HG03342 (cell line): ENCODE results near the gene PCSK5.
A peak's percentile ranks its signal among the peaks of the same experiment; 100 is the strongest.
"Not testable (repeated sequence)": the region's sequence is repeated elsewhere in the genome, so short reads cannot be mapped to it uniquely, and the experiment has no call there.

Experiments
- ATAC-seq: cut with Tn5 transposase; IDR thresholded peaks from one replicate; pipeline ENCODE4 v1.9.1; 2021; ENCODE audit warnings: mild to moderate bottlenecking, moderate library complexity; ENCODE audit not compliant: unreplicated experiment

The PCSK5 gene

GRCh38 chr9:76296561-76297310 is 406.3 kb downstream of the PCSK5 start:
- no peak for ATAC-seq

- ATAC-seq, result no peak
Measured at GRCh38 chr9:76297721-76298239, 407.3 kb downstream of the PCSK5 start.

GRCh38 chr9:76298521-76299144 is 408.2 kb downstream of the PCSK5 start:
- no peak for ATAC-seq

- ATAC-seq, result no peak
Measured at GRCh38 chr9:76302543-76302942, 412.1 kb downstream of the PCSK5 start.

GRCh38 chr9:76302947-76303550 is 412.6 kb downstream of the PCSK5 start:
- ATAC-seq, result peak; percentile 65

- not testable (repeated sequence) for ATAC-seq
Measured at GRCh38 chr9:76307047-76307446, 416.6 kb downstream of the PCSK5 start.

GRCh38 chr9:76310577-76310976 is 420.1 kb downstream of the PCSK5 start:
- ATAC-seq, result no peak

GRCh38 chr9:76310991-76311390 is 420.5 kb downstream of the PCSK5 start:
- ATAC-seq, result no peak

- no peak for ATAC-seq
Measured at GRCh38 chr9:76311537-76311936, 421.1 kb downstream of the PCSK5 start.

- ATAC-seq, result no peak
Measured at GRCh38 chr9:76313771-76314170, 423.3 kb downstream of the PCSK5 start.

- no peak for ATAC-seq
Measured at GRCh38 chr9:76314321-76314720, 423.8 kb downstream of the PCSK5 start.

- ATAC-seq, result no peak
Measured at GRCh38 chr9:76316069-76316468, 425.6 kb downstream of the PCSK5 start.

- not testable (repeated sequence) for ATAC-seq
Measured at GRCh38 chr9:76319466-76319865, 429.0 kb downstream of the PCSK5 start.

GRCh38 chr9:76321195-76321828 is 430.8 kb downstream of the PCSK5 start:
- ATAC-seq, result no peak

- no peak for ATAC-seq
Measured at GRCh38 chr9:76322810-76323209, 432.3 kb downstream of the PCSK5 start.

GRCh38 chr9:76323490-76323889 is 433.0 kb downstream of the PCSK5 start:
- no peak for ATAC-seq

GRCh38 chr9:76324030-76324429 is 433.6 kb downstream of the PCSK5 start:
- ATAC-seq, result not testable (repeated sequence)

GRCh38 chr9:76330034-76330433 is 439.6 kb downstream of the PCSK5 start:
- no peak for ATAC-seq

- ATAC-seq, result no peak
Measured at GRCh38 chr9:76333388-76333787, 442.9 kb downstream of the PCSK5 start.

GRCh38 chr9:76333964-76334363 is 443.5 kb downstream of the PCSK5 start:
- ATAC-seq, result no peak

GRCh38 chr9:76336027-76336426 is 445.6 kb downstream of the PCSK5 start:
- ATAC-seq, result no peak
